ENCODE measurements around the gene PTPRN2.

DNA sequence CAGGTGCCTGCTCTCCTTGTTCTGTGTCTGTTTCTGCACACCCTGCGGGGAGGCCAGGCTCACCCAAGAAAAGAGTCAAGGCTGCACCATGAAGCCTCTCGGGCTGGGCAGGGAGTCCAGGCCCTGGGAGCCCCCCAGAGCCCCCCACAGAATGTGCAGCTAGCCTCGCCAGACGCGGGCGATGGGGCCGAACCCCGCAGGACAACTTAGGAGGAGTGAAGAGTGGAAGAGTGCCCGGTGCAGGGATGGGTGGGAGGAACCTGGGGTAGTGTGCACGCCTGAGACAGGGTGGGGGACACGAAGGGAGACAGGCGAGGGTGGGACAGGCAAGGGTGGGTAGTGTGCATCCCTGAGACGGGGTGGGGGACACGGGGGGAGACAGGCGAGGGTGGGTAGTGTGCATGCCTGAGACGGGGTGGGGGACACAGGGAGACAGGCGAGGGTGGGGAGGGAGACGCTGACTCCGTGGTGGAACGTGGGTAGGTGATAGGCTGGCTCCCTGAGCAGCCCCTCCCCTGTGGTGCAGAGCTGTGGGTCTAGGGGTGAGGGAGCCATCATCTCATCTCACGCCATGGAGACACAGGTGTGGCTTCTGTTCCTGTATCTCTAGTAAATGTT is 635.5 kb downstream of the PTPRN2 start:
- TF ChIP-seq, protein P1, sequence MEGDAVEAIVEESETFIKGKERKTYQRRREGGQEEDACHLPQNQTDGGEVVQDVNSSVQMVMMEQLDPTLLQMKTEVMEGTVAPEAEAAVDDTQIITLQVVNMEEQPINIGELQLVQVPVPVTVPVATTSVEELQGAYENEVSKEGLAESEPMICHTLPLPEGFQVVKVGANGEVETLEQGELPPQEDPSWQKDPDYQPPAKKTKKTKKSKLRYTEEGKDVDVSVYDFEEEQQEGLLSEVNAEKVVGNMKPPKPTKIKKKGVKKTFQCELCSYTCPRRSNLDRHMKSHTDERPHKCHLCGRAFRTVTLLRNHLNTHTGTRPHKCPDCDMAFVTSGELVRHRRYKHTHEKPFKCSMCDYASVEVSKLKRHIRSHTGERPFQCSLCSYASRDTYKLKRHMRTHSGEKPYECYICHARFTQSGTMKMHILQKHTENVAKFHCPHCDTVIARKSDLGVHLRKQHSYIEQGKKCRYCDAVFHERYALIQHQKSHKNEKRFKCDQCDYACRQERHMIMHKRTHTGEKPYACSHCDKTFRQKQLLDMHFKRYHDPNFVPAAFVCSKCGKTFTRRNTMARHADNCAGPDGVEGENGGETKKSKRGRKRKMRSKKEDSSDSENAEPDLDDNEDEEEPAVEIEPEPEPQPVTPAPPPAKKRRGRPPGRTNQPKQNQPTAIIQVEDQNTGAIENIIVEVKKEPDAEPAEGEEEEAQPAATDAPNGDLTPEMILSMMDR (conservative IDR thresholded peaks at IDR 0.05 in 1 of 2, IDR thresholded peaks at IDR 0.05 in 1 of 2; ENCODE audit: extremely low read depth in 1 of 2, insufficient read depth in 1 of 2, low read depth in 1 of 2, low read length in 2 of 2): no peak
- no peak for TF ChIP-seq EZH2 (IDR thresholded peaks at IDR 0.05; ENCODE audit: borderline replicate concordance, low read length)

Measured in mammary epithelial cell (primary cell).